GM21515 (cell line): ENCODE measurements around the gene PHTF1.

Experiments used
- ATAC-seq: cut with Tn5 transposase; IDR thresholded peaks from one replicate; pipeline ENCODE4 v1.9.1; 2021; ENCODE audit not compliant: unreplicated experiment

Gene PHTF1

DNA sequence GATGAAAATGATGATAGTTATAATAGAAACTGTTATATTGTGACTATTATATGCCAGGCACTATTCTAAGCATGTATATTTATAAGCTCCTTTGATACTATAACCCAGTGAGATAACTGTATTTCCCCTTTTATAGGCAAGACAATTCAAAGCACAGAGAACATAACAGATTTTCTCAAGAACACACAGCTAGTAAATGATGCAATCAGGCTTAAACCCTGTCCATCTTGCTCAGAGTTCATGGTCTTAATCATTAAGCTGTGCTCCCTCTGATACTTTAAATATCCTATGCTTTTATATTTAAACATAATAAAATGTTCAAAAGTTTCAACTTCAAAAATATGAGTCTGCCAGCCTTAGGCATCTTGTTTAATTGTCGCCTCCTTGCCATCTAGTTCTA lies 88.6 kb downstream of the PHTF1 start:
- no peak for ATAC-seq

DNA sequence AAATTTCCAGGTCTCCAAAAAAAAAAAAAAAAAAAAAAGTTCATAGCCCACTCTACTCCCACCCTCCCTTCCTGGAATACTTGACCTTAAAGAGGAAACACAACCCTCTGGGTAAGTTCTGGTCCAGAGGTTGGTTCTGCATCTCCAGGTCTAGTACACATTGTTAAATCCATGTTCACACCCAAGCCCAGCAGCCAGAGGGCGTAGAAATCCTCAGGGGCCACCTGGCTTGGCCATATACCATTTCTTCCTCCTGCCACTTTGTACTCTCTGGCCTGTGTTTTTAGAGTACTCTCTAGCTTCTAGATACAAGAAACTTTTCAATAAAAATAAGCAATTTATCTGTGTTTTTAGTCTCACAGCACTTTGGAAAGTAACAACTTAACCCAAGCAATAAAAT lies 89.3 kb downstream of the PHTF1 start:
- no peak for ATAC-seq

DNA sequence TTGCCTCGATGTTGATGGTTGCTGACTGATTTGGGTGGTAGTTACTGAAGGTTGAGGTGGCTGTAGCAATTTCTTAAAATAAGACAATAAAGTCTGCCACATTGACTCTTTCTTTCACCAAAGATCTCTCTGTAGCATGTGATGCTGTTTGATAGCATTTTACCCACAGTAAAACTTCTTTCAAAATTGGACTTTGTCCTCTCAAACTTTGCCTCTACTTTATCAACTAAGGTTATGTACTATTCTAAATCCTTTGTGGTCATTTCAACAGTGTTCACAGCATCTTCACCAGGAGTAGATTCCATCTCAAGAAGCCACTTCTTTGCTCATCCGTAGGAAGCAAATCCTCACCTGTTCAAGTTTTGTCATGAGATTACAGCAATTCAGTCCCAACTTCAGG lies 93.2 kb downstream of the PHTF1 start:
- ATAC-seq = no peak

DNA sequence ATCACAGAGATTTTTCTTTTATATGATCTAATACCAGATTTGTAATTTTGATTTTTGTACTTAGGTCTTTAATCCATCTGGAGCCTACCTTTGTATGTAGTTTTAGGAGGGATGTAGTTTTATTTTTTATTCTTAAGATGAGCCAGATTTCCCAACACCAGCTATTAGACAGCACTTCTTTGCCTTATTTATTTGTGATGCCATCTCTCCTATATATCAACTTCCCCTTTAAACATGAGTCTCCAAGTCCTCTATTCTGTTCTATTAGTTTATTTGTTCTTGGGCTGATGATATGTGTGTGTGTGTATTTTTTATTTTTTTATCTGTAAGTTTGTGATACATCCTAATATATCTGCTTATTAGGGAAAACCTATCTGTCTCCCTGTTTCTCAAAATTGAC lies 94.2 kb downstream of the PHTF1 start:
- ATAC-seq = no peak

DNA sequence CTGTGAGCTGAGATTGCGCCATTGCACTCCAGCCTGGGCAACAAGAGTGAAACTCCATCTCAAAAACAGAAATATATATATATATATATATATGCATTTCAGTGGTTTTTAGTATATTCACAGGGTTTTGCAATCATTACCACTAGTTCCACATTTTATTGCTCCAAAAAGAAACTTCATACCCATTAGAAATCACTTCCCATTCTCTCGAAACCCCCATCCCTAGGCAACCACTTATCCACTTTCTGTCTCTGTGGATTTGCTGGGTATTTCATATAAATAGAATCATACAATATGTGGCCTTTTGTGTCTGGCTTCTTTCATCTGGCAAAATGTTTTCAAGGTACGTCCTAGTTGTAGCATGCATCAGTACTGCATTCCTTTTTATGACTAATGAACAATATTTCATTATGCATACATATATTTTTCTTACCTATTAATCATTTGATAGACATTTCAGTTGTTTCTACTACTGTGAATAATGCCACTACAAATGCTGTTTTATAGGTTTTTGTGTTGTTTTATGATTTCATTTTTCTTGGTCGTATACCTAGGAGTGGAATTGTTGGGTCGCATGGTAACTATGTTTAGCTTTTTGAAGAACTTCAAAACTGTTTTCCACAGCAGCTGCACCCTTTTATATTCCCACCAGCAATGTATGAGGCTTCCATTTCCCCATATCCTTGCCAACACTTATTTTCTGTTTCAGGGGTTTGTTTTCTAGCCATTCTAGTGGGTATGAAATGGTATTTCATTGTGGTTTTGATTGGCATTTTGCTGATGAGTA lies 95.9 kb downstream of the PHTF1 start:
- ATAC-seq = no peak

DNA sequence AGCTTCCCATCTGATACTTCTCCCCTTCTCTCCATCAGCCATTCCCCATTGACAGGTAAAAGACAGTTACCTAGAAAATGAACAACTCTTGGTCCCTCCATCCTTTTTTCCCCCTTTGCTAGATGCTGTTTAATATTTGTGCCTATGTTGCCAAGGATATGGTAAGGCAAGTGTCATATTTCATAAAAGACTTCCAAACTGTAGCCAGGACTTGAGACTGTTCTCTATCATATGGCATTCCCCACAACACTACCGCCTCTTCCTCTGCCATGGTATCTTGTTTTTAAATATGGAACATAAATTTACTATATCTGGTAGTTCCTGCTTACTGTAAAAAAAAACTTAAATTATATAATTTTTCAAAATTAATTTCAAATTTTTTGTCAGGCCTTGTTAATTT lies 97.2 kb downstream of the PHTF1 start:
- no peak for ATAC-seq

DNA sequence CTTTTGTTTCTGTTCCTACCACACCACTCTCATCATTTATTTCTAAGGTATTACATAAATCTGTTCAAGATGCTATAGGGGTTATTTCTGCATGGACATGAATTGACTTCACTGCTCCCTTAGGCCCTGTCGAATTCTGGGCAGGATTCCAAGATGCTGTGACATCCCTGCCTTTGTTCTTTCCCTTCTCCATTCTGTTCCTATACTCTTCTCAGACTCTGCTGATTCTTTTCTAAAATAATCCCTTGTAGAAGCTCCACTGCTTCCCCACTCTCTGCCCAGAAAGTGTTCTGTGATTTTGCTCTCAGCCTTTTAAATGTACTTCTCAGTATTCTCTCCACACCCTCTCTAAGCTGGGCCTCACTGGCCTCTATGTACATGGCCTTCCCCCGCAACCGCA lies 99.2 kb downstream of the PHTF1 start:
- ATAC-seq = no peak

DNA sequence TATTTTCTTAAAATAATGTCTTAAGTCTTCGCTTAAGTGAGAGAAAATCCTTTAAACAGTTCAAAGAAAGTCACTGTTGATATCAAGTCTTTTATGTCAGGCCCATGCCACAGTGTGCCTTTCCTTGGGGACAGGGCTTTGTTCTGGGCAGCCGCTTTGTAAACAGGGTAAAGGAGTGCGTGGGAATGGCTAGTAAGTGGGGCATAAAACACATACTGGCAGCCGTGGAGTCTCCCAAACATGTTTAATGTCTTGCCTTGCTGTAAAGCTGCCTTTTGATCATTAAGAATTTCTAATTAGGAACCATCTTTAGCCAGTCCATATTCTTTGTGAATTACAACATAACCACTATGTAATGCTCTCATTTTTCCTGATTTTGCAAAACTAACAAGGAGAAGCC lies 99.7 kb downstream of the PHTF1 start:
- ATAC-seq = no peak

DNA sequence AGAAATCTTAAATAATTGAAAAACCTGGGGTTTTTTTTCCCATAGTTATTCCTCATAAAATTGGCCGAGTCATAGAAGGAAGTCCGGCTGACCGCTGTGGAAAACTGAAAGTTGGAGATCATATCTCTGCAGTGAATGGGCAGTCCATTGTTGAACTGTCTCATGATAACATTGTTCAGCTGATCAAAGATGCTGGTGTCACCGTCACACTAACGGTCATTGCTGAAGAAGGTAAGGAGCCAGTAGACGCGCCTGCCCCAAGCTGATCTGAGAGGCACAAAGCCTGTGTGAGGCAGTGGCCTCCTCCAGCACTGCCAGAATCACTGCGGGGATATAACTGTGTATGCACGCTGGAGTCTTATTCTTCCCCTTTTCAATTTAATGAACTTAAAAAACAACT lies 100.3 kb downstream of the PHTF1 start:
- ATAC-seq = no peak

DNA sequence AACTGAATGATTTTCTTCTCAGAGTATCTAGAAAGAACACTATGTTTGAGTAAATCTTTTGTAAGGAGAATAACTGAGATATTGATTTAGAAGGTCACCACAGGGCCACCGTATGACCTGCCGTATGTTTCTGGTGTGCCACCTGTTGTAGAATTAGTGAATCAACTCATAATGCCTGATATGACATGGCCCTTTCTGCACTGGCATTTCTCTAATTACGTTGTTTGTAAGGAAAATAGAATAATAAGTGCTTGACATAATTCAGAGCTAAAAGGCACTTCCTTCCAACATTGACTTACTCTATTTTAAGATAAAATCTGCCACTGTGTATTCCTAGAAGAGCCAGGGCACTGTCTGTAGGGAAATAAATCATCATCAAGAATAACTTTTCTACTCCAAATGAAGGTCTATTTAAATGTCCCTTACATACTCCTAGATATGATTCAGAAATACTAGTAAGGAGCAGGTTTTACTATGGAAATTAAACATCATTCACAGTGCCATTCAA lies 101.7 kb downstream of the PHTF1 start:
- no peak for ATAC-seq

DNA sequence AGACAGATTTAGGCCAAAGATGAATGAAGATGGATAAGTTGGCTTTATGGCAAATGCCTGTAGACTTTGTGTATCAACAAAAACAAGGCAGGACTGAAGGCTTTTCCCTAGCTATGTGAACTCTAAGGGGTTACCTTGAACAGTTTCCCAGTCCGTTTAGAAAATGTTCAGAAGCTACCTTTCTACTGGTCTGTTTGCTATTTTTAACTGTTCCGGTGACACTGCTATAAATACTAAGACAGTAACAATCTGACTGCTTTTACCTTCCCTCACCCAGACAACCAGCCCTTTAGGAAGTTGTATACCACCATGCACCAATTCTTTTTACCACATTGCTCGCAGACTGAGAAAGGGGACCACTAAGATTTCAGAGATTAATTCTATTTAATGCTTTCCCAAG lies 102.2 kb downstream of the PHTF1 start:
- no peak for ATAC-seq

DNA sequence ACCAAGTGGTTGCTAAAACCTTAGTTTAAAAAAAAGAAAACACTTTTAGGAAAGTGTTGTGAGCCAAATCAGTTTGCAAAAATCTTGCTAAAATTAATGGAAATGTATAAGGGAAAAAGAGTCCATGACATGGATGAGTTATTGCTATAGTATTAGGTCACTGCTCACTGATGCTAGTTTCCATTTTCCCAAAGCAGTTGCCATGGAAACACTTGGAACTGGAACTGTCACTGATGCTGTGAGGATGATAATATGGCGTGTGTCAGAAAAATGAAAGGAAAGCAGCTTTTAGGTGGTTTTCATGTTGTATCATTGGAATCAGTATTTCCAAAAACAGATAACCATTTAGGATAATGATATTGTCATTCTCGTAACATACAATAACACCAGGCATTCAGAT lies 104.4 kb downstream of the PHTF1 start:
- ATAC-seq = no peak

DNA sequence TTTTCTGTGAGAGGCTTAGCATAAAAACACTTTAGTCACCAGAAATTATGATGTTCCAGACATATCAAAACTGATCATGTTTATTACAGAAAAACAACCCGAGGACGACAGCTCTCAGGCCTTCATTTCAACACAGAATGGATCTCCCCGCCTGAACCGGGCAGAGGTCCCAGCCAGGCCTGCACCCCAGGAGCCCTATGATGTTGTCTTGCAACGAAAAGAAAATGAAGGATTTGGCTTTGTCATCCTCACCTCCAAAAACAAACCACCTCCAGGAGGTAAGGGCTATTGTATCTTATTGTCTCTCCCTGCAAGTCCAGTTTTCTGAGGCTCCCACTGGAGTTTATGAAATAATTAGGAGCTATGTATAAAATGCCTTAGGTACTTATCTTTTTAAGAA lies 105.5 kb downstream of the PHTF1 start:
- ATAC-seq = no peak

DNA sequence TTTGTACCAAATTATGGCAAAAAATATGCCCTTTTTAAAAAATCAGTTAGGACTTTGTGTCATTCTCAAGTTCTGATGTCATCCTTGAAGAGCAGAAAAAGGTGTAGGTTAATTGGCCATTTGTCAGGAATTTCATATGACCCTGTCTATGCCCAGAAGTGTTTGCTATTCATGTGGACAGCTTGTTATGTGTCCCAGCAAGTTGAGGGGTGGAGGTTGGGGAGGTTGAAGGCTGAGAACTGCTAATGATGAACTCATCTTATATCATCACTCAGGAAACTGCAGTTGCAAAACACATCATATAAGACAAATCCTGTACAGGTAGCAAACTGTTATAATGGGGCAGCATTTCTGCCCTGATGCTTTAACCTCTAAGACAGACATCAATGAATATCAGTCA lies 106.5 kb downstream of the PHTF1 start:
- ATAC-seq = no peak

DNA sequence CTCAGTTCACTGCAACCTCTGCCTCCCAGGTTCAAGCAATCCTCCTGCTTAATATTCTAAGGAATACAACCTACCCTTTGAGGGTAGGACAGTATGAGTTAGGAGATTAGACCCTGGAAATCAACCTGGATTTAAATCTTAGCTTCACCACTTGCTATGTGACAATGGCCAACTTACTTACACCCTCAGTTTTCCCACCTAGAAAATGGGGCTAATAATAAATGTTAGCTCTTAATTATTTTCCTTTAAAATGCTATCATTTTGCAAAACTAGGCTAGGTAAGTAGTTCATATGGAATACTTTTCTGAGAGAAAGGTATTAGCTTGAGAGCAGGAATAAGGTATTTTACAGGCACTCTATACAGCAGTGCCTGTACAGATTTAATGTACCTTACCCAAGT lies 110.8 kb downstream of the PHTF1 start:
- ATAC-seq = no peak

DNA sequence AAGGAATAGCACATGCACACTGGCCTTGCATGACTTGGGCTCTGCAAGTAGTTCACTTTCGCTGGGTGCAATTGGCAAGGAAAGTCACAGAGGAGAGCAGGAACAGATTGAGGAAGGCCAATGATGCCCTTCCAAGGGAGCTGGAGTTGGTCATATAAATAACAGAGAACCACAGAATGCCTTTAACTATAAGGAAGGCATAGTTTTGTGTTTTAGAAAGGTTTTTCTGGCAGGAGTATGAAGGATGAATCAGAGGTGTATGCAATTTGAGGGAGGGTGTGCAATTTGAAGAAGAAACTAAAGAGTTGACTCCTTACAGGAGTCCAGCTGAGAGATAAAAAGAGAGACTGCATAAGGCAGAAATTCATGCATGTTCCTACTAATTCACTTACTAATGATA lies 112.1 kb downstream of the PHTF1 start:
- ATAC-seq = no peak
